Activated CD4-positive, alpha-beta T cell treated with anti-CD3 and anti-CD28 coated beads, Interleukin-2, Interleukin-6, amounts not matched to agents 100 ng/mL and 50 ng/mL, durations not matched to agents 16 hours and 8 hours (primary cell): ENCODE results near the gene COA1.
"Not testable (repeated sequence)": the region's sequence is repeated elsewhere in the genome, so short reads cannot be mapped to it uniquely, and the experiment has no call there.

ENCODE experiments used
- DNase-seq: peaks from one replicate; pipeline ENCODE4 v3.0.0-alpha.2; 2020

Gene COA1

GRCh38 chr7:43625980-43626379 lies 103.3 kb downstream of the COA1 start:
- no peak for DNase-seq

- DNase-seq = peak; percentile 73
Observed at GRCh38 chr7:43625453-43625852, 103.9 kb downstream of the COA1 start.

GRCh38 chr7:43624156-43624555 lies 105.2 kb downstream of the COA1 start:
- DNase-seq = no peak

- DNase-seq = peak; percentile 55
Observed at GRCh38 chr7:43621729-43622448, 107.4 kb downstream of the COA1 start.

GRCh38 chr7:43619213-43620012 lies 109.9 kb downstream of the COA1 start:
- DNase-seq = no peak

DNA sequence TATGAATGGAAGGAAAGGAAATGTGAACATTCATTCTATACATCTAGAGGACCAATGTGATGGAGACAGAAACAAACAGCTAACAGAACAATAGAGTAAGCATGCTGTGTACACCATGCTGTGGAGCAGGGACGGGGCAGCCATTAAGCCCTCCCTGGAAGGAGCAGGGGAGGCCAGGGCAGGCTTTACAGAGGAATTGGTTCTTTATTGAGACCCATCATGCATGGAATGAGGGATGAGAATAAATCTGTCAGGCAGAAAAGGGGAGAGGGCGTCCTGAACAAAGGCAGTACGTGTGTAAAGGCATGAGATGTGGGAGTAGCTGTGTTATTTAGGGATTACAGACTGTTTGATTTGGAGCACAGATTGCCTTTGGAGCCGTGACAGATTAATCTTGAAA lies 111.2 kb downstream of the COA1 start:
- no peak for DNase-seq

GRCh38 chr7:43616977-43617376 lies 112.3 kb downstream of the COA1 start:
- no peak for DNase-seq

GRCh38 chr7:43615558-43616145 lies 113.7 kb downstream of the COA1 start:
- no peak for DNase-seq

DNA sequence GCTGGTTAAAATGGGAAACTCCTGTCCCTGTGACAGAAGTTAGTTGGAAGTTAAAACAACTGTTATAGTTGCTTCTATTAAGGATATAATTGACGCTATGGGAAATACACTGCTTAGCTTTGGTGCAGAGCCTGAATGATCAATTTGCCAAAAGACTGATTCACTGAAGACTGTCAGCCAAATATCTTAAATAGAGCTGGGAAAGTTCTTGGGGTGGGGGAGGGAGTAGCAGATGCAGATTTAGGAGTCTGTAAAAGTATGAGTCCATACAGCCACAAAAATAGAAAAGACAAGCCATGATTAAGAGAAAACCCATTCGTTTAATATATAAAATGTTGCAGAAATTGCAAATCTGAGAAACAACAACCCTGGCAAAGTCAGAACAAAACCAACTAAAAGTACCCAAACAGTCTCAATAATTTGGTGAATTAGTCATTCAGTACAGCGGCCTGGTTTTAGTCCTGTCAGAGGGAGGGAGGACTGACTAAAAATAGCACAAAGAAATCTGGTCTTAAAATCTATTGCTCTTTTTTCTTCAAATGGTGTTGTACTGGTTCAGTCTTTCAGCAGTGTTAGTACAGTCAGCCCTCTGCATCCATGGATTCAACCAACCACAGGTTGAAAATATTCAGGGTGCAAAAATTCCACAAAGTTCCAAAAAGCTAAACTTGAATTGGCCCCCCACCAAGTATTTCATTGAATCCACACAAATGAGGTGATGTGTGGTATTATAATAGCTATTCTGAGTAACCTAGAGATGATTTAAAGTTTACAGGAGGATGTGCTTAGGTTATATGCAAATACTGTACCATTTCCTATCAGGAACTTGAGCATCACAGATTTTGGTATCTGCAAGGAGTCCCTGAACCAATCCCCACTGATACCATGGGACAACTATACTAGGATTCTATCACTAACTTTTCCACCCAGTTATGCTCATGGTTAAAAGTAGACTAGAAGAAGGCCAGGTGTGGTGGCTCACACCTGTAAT lies 116.4 kb downstream of the COA1 start:
- DNase-seq = peak; percentile 84

DNA sequence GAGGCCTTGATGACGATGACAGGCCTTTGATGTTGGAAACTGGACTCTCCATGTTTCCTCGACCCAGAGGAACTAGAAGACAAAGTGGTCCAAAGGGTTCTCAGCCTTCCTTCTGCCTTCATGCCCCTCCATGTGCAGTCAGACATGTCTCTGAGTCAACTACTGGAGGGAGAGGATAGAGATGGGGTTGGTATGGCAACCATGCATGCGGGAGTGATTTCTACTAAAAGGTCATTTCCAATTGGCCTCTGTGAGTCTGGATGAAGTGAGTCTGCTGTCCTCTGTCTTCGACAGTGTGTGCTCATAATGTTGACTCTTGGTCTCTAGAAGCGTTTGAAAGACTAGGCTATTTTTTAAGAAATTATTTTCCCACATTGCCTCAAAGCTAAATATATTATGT lies 117.2 kb downstream of the COA1 start:
- DNase-seq = no peak

DNA sequence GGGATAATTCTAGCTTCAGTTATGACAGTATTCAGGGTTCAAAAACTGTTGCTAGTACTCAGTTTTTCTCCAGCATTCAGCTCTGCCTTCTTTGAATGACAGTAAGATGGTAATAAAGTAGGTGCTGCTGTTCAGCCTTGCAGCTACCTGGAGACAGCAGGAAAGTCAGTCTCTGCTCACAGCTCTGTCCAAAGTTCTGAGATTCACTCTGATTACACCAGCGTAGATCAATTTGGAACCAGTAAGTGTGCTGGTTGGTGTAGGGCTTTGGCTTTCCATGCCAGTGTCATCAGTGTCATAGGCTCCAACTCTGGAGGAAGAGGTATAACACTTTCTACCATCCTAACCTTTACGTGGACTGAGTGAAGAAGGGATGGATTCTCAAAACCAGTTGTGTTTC lies 120.2 kb downstream of the COA1 start:
- no peak for DNase-seq

GRCh38 chr7:43604251-43604650 lies 125.1 kb downstream of the COA1 start:
- DNase-seq = no peak

GRCh38 chr7:43602256-43602655 lies 127.1 kb downstream of the COA1 start:
- no peak for DNase-seq

DNA sequence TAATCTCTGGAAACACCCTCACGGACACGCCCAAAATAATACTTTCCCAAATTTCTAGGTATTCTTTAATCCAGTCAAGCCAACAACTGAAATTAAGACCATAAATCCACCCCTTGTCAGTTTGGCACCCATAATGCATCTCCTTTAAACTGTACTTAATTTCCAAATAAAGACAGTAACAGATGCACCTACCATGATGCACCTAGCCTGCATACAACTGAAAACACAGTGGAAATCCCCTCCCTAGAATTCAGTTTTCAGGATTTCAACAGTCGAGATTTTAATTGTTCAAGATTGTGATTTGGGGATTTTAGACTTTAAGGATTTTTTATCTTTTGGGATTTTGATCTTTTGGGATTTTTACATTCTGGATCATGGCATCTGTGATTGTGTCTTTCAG lies 129.3 kb downstream of the COA1 start:
- no peak for DNase-seq

GRCh38 chr7:43596426-43596825 lies 132.9 kb downstream of the COA1 start:
- DNase-seq = not testable (repeated sequence)

- no peak for DNase-seq
Observed at GRCh38 chr7:43594020-43594419, 135.3 kb downstream of the COA1 start.

- no peak for DNase-seq
Observed at GRCh38 chr7:43593010-43593409, 136.3 kb downstream of the COA1 start.

DNA sequence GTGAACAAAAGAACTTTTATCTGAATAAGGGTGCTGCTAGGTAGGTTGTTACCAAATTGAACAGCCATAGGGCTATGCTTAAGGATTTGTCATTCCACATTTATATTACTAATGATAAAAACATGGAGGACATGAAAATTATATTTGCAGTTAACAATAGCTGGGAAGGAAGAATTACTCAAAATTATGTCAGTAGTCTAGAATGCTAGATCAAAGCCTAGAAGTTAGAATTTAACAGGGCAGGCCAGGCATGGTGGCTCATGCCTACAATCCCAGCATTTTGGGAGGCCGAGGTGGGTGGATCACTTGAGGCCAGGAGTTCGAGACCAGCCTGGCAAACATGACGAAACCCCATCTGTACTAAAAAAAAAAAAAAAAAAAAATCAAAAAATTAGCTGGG lies 137.0 kb downstream of the COA1 start:
- DNase-seq = no peak

DNA sequence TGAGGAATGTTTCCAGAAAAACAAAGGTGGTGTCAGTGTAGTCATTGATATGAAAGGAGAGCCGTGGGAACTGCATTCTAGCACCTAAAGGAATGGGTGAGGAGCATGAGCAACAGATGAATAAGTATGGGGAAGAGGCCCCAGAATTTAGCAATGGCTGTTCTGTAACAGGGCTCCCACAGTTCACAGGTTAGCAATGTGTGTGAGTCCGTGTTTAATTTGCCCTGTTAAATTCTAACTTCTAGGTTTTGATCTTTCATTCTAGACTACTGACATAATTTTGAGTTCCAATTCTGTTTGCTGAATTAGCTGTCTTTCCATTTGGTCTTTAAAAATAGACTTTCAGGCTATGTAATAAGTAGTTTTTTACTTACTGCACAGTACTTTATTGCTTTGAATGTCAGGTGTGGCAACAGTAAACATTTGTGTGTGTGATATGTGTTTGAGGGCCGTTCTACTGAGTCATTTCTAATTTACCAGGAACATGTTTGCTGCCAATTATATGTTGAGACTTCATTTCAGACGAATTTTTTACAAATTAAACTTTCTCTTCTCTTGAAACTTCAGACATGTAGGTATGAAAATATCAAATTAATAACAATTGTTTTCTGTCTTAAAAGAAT lies 137.7 kb downstream of the COA1 start:
- DNase-seq = no peak

- peak; percentile 77 for DNase-seq
Observed at GRCh38 chr7:43590862-43591557, 138.3 kb downstream of the COA1 start.

- no peak for DNase-seq
Observed at GRCh38 chr7:43589728-43590127, 139.6 kb downstream of the COA1 start.
